NCI-H2171 treated with DMSO at 0.1 percent for 48 hours (cell line): ENCODE data around the gene WDR91.
"Not testable (repeated sequence)": the region's sequence is repeated elsewhere in the genome, so short reads cannot be mapped to it uniquely, and the experiment has no call there.

Experiments
- DNase-seq: peaks from one replicate; lab custom pipeline; 2025; lab: John Stamatoyannopoulos, UW

Gene WDR91

GRCh38 chr7:135179321-135179925 lies 31.9 kb downstream of the WDR91 start:
- no peak for DNase-seq

GRCh38 chr7:135178364-135178763 lies 33.0 kb downstream of the WDR91 start:
- DNase-seq, result no peak

GRCh38 chr7:135177028-135177696 lies 34.2 kb downstream of the WDR91 start:
- no peak for DNase-seq

DNA sequence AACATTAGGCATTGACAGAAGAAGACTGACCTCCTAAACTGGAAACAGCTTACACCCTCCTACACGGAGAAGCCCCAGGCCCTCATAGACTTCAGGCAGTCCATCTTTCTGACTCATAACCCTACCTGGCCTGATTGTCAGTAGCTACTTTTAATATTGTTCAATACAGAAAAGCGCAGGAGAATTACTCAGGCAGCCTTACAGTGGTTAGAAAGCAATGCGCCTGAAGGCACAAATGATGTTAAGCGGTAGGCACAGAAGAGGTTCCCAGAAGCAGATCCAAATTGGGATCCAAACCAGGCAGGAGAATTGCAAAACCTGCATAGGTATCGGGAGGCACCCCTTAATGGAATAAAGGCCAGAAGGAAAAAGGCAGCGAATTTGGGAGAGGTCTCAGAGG lies 35.4 kb downstream of the WDR91 start:
- DNase-seq, result no peak

DNA sequence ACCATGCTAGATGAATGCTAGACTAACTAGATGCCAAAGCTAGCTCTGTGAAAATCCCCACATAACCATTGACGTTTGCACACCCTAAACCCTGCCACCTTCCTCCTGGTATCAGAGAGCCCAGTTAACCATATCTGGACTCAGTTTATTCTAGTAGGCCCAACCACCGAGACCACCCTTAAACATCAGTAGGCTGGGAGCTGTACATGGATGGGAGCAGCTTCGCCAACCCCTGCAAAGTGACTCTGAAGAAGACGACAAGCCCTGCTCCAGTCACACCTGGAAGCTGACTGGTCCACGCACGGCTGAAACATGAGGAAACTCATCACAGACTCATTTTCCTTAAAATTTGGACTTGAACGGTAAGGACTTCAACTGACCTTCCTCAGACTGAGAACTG lies 36.4 kb downstream of the WDR91 start:
- no peak for DNase-seq

DNA sequence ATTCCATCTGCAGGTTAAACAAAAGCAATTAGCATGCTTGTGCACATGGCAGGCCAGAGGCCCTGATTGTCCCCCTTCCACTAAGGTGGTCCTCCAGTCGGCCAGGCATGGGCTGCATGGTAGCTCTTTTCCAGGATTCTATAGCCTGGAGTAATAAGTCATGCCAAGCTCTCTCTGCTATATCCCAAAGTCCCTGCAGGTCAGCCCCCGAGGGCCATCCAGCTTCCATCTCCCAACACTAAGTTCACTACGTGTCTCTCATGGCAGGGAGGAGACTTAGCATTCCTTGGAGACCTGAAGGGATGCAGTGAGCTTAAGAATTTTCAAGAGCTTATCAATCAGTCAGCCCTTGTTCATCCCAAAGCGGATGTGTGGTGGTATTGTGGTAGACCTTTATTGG lies 37.4 kb downstream of the WDR91 start:
- DNase-seq, result not testable (repeated sequence)

DNA sequence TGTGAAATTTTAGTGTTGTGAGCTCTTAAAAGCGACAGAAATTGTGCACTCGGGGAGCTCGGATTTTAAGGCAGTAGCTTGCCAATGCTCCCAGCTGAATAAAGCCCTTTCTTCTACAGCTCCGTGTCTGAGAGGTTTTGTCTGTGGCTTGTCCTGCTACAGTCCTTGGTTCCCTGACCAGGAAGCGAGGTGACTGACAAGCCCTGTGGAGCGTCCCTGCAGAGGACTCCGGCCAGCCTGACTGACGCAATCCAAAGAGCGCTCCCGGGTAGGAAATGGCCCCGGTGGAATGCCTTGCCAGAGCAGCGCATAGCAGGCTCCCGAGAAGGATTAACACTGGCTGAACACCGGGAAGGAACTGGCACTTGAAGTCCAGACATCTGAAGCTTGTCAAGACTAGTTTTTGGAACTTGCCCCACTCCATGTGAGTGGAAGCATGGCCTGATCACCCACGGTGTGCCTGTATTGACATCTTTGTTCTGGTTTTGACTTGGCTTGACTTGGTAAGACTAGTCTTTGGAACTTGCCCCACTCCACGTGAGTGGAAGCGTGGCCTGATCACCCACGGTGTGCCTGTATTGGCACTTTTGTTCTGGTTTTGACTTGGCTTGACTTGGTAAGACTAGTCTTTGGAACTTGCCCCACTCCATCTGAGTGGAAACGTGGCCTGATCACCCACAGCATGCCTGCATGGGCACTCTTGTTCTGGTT lies 39.6 kb downstream of the WDR91 start:
- not testable (repeated sequence) for DNase-seq

DNA sequence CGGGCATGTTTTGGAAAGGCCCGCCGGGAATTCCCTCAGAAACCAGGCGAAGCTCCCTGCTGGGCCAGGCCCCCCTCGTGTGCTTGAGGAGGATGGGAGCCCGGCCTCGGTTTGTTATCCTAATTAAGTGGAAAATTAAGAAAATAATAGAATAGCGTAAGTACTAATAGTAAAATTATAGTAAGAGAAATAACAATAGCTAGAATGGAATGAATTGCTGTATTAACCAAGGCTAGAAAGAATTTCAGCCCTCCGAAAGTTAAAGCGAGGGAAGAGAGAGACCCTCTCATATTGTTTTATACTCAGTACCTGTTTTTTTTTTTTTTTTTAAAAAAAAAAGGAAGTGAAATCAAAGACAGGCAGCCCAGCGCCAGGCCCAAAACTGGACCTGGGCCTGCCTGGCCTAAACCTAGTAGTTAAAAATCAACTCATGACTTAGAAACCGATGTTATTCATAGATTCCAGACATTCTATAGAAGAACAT lies 40.3 kb downstream of the WDR91 start:
- DNase-seq, result not testable (repeated sequence)

- peak; percentile 93 for DNase-seq
Measured at GRCh38 chr7:135170274-135170997, 40.9 kb downstream of the WDR91 start, which contains the start of gene CYREN. Gene CYREN, minus strand, starts transcription at chr7:135170707. Its CDS starts 1,785 bp downstream, at chr7:135168922.

- DNase-seq, result peak; percentile 44
Measured at GRCh38 chr7:135169964-135170273, 41.4 kb downstream of the WDR91 start.

DNA sequence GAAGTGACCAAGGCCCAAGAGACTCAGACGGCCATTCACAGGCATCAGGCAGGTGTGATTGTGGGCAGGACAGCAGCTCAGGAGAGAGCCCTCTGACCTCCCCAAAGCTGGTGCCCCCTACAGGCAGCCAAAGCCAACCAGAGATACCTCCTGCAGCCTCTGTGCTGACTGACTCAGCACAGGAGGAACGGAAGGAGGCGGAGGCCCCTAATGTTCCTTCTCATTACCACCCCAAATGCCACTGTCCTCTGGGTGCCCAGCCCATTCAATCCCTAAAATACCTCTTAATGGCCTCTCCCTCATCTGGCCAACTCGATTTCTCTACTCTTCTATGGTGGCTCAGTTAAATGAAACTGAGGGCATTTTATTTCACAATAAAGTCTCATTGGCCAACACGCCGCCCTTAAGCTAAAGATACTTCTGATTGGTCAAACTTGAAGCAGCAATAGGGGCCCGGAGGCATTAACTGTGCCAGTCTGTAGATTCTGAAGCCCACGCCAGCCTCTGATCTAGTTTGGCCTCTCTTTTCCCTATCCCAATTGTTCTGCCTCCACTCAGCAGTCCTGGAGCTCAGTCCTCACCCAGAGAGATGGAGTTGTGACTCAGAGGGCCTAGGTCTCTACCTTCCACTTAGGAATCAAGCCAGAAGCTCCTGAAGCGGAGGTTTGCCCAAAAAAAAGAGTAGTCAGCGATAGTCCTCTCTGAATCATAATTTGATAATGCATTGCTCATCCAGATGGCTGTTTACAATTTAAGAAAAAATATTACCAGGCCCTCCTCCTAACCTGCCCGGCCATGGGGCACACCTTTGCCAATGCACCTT lies 42.0 kb downstream of the WDR91 start:
- no peak for DNase-seq

DNA sequence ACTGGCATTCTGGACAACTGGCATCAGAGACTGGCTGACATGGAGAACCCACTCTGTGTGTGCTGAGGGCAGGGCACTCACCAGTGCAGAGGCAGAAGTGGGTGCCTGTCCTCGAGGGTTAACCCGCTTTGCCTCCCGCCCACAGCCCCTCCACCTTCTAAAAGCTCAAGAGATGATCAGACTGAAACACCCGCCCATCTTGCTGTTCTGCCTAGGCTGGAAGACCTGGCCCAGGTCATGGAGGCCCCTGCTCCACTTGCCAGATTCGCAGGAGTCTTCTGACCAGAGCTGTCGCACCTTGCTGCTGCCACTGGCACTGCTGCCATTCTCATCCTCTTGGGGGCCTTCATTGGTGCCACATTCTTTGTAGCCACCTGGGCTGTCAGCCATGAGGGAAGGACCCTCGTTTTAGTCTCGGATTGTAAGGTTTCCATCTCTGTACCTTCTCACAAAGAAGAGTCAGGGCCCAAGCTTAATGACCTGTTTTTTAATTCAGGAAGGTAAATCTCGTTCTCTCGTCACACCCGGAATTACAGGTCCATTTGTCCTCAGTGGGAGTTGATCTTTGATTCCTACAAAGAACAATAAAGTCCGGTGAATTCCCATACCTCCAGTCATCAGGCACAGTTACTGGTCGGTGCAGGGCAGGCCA lies 42.7 kb downstream of the WDR91 start:
- DNase-seq, result no peak

GRCh38 chr7:135168001-135168400 lies 43.3 kb downstream of the WDR91 start:
- no peak for DNase-seq

DNA sequence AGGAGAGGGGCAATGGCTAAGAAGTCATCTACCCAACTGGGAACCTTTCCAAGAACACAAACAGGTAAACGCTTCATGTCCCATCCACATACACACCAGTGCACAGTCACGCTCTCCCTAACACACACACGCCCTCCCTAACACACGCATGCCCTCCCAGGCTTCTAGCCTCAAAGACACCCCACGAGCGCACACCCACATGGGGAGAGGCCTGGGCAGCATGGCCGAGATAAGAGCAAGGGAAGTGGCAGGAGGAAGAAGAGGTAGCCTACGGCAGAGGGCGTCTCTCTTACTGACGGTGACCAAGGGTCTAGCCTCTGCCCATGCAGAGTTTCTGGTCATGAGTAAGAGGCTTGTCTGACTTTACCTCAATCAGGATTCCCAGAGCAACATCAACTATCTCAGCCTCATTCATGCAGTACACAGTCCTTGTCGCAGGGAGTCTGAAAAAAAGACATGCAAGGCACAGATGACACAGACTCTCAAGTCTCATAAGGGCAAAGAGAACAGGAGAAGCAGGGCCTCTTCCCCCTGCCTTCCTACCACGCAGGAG lies 43.9 kb downstream of the WDR91 start:
- no peak for DNase-seq

GRCh38 chr7:135166338-135166990 lies 44.9 kb downstream of the WDR91 start:
- DNase-seq, result no peak

DNA sequence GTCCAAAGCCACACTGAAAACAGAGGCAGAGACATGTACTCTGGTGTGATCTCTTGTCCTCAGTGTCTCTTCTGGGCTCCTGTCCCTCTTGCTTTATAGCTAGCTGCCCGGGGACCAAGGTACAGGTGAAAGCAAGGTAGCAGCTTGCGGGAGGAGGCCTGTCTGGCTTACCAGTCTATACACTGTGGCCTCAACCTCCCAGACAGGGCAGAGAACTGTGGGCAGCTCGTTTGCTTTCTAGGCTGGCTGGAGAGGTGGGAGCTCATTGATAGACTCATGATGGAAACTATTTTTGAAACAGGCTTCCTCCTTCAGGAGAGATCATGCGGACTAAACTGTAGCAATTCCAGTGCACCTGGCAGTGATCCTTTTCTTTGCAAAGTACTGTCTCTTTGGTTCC lies 45.5 kb downstream of the WDR91 start:
- no peak for DNase-seq

GRCh38 chr7:135164357-135165061 lies 46.8 kb downstream of the WDR91 start:
- DNase-seq, result no peak

DNA sequence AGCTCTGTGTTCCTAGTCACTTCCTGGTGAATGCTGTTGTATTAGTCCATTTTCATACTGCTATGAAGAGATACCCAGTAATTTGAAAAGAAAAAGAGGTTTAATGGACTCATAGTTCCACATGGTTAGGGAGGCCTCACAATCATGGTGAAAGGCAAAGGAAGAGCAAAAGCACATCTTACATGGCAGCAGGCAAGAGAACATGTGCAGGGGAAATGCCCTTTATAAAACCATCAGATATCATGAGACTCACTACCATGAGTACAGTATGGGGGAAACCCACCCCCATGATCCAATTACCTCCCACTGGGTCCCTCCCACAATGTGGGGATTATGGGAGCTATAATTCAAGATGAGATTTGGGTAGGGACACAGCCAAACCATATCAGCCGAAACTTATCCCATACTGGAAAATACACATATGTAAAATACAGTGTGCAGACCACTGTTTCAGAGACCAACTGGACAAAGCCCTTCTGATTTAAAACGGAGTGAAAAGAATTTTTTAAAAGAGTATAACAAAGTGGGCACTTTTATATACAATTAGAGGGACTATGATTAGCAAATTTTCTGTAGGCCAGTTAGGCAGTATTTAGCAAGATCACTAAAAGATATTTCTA lies 48.8 kb downstream of the WDR91 start:
- DNase-seq, result no peak

DNA sequence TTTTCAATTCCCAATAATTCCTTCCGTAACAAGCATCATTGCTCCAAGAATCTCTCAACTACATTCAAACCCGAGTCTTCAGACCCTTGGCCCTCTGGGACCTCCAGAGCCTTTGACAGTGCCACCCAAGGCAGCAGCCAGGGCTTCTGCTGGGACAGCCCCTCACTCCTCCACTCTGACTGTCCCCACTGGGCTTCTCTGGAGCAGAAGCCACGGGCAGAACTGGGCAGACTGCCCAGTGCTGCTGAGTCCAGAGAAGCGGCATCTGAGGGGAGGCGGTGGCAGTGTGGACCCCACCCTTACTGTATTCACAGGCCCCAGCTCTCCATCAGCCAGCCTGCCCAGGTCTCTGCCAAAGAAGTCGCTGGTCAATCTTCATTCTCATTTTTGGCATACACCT lies 49.7 kb downstream of the WDR91 start:
- no peak for DNase-seq
